HL-60/S4 (cell line): Measurements from ENCODE around the gene RPL37A.

Source experiments
- in situ Hi-C: fragments of 300-500 bp; cut with MboI; formaldehyde crosslinking; loops from 2 replicates; pipeline ENCODE4 v1.14.3; 2022; ENCODE audit warnings: low sequenced_read_pairs

The RPL37A gene

DNA sequence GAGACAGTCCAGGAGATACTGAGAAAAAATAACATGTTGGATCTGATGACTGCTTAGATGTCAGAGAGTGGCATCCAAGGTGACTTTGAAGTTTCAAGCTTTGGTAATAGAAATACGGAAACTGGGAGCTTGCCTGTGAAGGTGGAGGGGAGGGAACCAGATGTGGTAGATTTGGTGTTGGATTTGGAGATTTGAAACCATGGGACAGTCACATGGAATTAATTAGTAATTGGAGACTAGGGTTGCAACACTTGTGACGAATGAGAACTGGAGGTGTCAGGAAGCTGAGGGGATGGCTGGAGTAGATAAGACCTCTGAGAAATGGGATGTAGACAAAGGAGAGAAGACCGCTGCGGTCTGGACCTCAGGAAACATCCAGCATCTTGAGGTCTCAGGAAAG lies 46.7 kb downstream of the RPL37A start:
- in situ Hi-C loops, result no loop called here

DNA sequence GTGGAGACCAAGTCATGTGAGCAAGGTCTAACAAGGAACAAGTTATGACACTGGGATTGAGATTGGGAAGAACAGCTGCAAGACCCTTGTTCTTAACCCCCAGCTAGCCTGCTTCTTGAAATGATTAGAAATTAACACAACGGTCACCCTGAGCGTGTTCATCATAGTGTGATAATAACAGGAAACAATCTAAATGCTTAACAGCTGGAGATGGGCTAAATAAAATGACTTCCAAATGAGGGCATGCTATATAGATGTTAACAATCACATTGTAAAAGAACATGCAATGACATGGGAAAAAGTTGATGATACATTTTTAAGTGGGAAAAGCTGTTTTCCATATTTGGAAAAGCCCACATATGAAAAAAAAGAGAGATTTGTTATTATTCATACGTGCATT lies 47.6 kb downstream of the RPL37A start:
- in situ Hi-C loops, result no loop called here

DNA sequence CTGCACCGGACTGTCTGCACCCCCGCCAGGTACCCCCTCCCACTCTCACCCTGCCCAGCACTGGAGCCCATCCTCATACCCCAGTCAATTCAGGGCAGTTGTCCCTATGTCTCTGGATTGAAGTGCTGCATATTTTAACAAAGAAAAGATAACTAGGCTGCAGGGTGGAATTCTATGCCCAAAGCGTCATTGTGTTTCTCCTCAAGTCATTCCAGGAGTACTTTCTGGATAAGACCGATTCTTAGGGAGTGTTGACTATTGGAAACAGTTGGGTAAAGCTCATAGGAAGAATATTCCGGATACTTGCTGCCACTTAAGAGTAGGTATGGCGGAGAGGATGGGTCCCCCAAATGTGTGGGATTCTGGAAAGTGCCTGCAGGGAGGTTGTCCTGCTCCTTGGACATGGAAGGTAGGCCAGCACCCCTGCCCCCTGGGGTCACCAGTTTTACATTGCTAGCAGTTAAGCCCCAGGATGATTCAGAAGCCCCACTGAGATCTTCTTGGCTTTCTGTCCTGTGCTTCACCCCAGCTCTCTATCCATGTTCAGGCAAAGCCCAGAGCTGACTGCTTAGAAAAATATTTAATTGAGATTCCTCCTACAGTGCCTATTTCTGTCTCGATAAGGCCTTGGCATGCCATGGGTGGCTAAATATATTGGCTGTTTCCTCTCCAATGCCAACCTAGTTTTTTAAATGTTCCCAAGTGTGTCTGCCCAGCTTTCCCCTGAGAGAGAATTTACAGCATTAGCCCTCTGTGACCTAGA lies 48.2 kb downstream of the RPL37A start:
- in situ Hi-C loops, result no loop called here

DNA sequence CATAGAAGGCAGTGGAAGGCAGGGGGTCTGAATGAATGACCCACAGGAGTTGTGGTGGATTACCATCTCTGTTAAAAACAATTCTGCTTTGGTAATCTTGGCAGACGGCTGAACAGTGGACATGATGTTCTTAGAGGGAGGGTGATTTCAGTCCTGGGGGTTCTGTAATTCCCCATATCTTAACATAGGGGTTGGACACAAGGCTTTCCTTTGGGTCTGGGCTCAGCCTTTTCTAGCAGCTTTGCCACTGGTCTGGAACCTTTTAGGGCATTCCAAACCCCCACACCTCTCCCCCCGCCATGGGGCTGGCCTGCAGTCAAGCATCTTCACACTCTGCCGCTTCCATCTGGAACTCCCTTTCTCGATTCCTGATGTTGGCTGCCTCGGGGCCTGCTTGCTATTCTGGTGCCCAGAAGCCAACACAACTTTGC lies 50.3 kb downstream of the RPL37A start:
- in situ Hi-C loops, result no loop called here

DNA sequence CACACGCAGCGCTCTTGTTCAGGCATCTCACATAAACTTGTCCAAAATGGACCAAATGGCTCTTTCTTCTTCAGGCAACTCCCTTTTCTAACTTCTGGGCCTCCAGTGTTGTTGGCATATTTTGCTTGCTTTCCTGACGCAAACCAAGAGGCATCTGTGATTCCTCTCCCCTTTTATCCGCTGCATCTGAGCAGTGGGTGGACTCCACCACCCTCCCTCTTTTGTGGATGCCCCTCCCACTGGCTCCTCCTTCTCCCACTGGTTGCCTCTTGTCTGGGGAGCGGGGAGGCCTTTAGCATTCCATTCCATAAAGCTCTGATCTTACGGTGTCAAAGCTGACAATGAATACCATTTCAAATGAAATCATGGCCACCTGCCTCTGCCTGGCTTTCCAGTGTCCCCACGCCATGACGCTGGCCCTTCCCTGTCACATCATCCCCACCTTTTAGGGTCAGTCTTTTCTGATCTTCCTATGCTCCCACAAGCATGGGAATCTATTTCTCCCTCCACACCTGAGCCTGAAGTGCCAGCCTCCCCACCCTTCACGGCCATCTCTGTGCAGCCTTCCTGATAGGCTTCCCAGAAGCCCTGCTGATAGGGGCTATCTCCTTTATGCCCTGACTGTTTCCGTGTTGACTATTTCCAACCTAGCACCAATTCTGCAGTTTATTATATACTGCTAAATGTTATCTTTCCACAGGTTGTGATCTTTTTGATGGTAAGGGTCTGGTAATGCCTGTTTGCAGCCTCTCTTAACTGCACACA lies 51.5 kb downstream of the RPL37A start:
- in situ Hi-C loops, result no loop called here

DNA sequence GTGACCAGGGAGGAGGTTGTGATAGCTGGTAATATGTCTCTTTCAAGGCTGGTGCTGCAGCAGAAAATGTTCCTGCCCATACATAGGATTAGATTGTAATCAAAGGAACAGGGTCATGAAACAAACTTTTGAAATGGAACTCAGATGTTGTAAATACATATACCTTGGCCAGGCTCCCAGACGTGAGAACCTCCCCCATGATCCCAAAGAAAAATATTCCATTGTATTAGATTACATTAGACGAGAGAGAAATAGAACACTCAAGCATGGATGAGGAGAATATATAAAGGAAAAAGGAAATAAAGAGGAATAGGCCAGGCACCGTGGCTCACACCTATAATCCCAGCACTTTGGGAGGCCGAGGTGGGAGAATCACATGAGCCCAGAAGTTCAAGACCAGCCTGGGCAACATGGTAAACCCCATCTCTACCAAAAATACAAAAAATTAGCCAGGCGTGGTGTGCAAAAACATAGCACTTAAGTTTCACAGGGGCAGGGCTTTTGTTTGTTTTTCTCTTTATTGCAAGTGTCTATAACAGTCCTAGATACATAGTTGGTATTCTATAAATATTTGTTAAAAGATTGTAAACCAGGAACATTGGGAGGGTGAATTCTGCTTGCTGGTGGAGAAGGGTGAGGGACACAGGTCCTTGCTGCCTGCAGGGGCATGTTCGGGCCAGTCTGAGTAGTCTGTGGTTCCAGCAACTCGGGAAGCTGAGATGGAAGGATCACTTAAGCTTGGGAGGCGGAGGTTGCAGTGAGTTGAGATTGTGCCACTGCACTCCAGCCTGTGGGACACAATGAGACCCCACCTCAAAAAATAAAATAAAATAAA lies 52.8 kb downstream of the RPL37A start:
- in situ Hi-C loops, result no loop called here

DNA sequence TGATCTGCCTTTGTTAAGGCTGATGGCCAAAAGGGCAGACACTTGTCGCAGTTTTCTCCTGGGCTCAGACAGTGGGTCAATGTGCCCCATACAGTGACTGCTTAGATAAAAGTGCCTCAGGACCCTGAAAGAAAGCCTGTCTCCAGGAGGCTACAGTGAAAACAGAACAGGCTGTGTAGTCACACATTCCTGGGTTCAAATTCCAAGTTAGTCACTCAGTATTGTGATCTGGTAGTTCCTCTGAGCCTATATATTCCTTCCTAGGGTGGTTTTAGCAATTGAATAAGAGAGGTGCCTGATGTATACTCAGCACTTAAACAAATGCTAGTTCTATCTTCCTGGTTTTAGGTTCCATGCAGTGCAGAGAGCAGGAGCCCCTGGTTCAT lies 54.4 kb downstream of the RPL37A start:
- in situ Hi-C loops, result no loop called here
